GM21786 (cell line): Measurements from ENCODE around the gene GBP3.
"Not testable (repeated sequence)": the region's sequence is repeated elsewhere in the genome, so short reads cannot be mapped to it uniquely, and the experiment has no call there.

Source experiments
- ATAC-seq: cut with Tn5 transposase; IDR thresholded peaks from one replicate; pipeline ENCODE4 v1.9.1; 2021; ENCODE audit not compliant: unreplicated experiment

Gene GBP3, protein sequence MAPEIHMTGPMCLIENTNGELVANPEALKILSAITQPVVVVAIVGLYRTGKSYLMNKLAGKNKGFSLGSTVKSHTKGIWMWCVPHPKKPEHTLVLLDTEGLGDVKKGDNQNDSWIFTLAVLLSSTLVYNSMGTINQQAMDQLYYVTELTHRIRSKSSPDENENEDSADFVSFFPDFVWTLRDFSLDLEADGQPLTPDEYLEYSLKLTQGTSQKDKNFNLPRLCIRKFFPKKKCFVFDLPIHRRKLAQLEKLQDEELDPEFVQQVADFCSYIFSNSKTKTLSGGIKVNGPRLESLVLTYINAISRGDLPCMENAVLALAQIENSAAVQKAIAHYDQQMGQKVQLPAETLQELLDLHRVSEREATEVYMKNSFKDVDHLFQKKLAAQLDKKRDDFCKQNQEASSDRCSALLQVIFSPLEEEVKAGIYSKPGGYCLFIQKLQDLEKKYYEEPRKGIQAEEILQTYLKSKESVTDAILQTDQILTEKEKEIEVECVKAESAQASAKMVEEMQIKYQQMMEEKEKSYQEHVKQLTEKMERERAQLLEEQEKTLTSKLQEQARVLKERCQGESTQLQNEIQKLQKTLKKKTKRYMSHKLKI

DNA sequence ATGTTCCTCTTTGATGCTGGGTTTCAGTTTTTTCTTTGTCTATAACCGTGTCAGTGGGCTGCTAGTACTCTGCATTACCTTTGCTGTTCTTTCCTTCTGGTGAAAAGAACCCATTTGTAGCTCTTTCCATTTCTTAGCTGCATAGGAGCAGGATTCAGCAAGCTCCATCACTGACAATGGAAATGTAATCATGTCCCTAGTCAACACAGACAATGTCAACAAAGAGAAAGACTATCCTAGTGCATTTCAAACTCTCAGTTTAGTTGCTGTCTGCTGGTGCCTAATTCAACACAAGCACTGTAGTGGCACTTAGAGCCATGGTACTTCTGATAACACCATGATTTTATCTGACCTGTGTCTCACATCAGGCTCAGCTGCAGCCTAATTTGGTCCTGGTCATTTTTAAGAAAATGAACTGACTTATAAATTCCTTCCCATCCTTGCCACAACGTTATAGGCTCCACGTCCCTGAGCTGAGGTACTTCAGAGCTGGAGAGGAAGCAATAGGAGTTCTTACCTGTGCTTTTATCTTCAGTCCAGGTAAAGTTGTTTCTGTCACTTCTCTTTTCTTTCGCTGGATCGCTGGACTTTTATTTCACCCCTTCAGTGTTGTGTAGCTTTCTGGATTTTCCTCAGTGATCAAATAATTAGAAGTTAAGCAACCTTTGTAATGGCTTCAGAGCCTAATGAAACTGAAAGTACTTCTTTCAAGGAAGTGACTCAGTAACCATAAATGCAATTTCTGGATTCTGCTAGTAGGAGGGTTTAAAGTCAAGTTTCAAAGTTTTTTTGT, at the start of gene GBP3:
TSS of gene GBP3 (minus strand) at position 700 of the 793 bp plus-strand sequence. CDS start 2,145 bp downstream, outside the sequence.
- peak; percentile 83 for ATAC-seq

DNA sequence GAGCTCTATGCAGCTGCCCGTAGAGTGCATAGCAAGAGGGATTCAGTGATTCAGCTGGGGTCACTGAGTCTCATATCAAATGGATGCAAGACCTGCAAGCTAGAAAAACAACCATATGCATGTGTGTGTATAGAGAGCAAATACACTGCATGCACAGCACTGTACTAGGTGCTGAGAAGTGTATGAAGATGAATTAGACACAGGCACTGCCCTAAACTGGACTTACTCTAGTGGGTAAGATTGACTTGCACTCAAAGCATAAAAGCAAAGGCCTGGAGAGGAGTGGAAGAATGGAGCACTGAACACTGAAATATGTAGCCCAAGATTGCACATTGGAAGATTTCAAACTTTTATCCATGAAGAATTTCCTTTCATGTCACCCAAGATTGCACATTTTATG, 47.8 kb upstream of the GBP3 start:
- no peak for ATAC-seq

DNA sequence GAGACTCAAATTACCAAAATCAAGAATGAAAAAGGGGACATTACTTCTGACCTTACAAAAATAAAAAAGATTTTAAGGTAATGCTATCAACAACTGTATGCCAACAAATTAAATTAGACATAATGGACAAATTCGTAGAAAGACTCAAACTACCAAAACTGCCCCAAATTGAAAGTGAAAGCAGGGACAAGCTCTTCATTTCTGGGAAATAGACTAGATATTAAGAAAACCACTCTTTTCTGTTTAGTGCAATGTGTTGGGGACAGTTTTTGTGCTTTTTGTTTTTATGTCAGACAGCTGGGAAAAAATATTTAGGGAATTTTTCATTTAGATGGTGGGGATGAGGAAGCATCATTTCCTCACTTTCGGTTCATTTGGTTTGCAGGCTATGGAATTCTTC, 47.3 kb upstream of the GBP3 start:
- no peak for ATAC-seq

DNA sequence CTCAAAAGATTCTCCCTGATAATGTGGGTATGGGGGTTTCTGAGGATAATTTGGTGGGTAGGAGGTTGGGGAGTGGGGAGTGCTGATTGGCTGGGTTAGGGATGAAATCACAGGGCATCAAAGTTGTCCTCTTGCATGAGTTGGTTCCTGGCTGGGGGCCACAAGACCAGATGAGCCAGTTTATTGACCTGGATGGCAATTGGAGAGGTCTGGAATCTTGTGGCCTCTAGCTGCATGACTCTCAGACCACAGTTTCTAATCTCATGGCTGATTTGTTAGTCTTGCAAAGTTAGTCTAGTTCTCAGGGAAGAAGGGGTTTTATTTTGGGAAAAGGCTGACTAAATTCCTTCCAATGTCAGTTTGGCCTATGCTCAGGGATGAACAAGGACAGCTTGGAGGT, 45.6 kb upstream of the GBP3 start:
- no peak for ATAC-seq

DNA sequence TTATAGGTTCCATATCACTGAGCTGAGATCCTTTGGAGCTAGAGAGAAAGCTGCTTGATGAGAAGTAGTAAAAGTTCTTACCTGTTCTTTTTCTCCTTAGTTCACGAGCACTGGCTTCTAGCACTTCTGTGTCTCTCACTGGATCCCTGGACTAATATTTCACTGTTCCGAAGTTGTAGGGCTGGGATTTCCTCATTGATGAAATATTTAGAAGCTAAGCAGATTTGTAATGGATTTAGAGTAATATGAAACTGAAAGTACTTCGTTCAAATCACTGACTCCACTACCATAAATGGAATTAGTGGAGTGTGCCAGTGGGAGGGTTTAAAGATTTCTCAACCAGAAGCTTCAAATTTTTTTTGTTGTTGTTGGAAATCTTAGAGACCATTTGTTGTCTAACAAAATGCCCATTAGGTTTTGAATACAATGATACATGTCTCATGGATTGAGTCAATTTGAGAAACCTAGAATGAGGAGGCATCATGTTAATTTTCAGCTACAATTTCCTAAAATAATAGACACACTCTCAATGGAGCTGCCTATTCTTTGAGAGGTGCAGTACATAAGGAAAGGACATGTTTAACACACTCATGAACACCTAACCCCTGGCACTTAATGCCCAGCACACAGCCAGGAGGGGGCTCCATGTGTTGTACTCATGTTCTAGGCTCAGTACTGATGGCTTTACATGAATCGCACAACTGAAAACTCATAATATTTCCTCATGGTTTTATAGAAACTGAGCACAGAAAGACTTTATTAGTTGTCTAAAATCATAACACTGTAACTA, 42.6 kb upstream of the GBP3 start, which contains the start of gene GBP1:
TSS of gene GBP1 (minus strand) at position 130 of the 790 bp plus-strand sequence. CDS start 1,974 bp downstream, outside the sequence.
- ATAC-seq, result peak; percentile 64

DNA sequence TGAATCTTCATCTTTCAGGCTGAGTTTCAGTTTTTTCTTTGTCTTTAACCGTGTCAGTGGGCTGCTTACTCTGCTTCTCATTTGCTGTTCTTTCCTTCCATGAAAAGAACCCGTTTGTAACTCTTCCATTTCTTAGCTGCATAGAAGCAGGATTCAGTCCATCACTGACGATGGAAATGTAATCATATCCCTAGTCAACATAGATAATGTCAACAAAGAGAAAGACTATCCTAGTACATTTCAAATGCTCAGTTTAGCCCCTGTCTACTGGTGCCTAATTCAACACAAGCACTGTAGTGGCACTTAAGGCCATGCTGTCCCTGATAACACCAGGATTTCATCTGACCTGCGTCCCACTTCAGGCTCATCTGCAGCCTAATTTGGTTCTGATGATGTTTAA, 42.0 kb upstream of the GBP3 start:
- ATAC-seq, result peak; percentile 47

DNA sequence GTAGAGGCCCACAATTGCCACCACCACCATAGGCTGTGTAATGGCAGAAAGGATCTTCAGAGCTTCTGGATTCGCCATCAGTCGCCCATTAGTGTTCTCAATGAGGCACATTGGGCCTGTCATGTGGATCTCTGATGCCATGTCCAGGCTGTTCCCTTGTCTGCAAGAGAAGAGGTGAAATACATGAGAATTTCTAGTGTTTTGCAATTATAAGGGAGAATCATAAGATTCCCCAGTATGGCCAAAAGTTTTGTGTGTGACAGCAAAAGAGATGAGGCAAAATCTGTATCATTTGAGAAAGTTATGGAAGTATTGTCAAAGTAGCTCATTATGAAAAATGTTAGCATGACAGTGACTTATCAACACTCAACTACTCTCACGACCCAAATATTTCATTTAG, 40.4 kb upstream of the GBP3 start:
- ATAC-seq, result no peak

DNA sequence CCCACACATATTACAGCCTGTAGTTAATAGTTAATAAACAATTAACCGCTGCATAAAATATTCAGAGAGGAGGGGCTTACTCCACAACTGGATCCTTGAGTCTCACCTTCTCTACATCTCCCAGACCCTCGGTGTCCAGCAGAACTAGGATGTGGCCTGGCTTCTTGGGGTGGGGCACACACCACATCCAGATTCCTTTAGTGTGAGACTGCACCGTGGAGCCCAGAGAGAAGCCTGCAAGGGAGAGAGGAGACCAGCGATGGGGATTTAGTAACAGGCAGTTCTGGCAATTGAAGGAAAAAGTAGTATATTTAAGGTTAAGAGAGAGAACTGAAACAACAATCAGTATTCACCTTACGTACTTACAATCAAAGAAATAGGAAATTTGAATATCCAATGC, 37.4 kb upstream of the GBP3 start:
- no peak for ATAC-seq

DNA sequence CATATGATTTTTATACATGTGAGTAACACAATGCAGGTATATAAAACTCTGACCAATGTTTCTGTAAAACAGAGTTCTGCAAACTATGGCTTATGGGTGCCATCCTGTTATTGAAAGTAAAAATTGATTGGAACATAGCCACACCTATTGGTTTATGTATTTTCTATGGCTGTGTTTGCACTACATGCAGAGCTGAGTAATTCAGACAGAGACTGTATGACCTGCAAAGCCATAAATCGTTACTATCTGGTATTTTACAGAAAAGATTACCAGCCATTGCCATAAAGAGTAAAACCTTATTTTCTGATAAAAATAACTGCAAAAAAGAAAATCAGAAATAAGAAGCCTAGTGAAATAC, 29.3 kb upstream of the GBP3 start:
- ATAC-seq, result no peak

DNA sequence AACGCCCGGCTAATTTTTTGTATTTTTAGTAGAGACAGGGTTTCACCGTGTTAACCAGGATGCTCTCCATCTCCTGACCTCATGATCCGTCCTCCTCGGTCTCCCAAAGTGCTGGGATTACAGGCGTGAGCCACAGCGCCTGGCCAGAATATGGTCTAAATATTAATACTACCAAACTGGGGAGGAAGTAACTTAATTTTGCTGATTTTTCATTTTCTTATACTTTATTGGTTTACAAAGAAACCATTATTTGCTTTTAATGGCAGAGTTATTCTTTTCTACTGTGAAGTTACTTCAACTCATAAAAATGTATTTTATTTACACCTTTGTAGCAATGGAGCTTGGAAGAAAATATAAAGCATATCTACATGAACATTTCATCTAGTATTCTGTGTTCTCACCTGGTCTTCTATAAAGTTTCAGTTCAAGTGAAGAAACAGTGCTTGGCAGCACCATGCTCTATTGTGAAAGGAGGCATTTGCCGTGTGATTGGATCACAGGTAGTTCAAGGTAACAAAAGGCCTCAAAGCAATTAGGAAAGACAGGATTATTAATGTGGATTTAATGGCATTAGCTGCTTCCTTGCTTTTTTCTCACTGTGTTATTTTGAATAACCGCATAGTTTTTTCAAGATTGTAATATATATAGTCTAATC, 28.8 kb upstream of the GBP3 start:
- ATAC-seq, result no peak

DNA sequence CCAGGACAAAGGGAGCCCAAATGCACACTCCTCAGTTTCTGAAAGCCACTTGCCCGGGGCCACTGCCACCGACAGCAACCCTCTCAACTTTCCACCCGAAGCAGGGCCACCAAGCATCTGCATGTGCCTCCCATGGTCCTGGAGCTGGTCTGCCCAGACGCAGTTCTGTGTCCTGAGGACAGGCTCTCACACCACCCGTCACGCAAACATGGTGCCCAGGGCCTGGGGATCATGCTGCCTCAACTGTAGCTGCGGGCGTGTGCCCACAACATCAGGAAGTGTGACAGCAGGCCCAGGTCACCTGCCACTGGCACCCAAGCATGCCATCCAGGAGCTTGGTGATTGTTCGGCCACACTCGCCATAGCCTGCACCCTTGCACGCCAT, 28.0 kb upstream of the GBP3 start:
- ATAC-seq, result no peak

DNA sequence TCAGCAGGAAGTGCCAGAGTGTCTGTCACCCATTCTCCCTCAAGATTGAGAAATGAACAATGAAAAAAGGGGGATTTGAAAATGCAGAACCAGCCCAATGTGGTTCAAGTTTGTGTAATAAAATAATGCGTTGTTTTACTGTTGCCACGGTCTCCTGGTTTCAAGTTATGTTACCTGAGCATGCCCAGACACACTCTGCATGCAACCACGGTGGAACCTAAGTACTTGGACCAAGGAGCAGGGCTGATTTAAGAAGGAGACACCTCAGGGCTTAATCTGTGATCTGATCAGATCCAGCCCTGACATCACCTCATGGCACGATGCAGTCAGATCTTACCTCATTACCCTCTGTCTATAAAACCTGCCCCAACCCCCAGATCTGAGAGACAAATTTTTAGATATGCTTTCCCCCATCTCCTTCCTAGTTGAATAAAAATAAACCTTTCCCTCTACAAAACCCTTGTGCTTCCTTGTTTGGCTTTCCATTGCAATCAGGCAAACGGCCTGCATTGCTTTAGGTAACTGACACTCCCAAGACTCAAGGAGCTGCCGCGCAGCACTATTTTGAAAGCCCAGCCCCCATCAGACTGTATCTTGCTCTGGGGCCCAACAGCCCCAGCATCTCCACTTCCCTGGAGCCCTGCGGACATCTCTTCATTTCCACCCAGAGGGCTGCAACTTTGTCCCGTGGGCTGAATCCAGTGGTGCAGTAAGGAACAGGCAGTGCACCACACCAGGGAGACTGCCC, 27.4 kb upstream of the GBP3 start:
- not testable (repeated sequence) for ATAC-seq

DNA sequence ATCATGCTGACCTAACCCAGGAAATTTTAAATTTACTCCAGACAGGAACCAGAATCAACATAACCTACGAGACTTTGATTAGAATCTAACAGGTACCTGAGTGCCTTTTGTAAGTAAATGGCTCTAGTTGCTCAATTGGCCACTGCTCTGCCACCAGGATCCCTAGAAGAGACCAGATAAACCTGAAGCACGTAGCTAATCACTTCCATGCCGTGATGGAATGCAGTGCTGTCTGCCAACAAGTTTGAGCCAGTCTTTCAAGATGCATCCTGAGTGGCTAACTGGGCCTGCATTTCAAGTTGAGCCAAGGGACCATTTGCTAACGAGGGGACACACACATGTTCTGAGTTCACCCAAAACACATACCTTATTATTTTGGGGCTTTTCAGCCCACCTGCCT, 26.5 kb upstream of the GBP3 start:
- ATAC-seq, result not testable (repeated sequence)

DNA sequence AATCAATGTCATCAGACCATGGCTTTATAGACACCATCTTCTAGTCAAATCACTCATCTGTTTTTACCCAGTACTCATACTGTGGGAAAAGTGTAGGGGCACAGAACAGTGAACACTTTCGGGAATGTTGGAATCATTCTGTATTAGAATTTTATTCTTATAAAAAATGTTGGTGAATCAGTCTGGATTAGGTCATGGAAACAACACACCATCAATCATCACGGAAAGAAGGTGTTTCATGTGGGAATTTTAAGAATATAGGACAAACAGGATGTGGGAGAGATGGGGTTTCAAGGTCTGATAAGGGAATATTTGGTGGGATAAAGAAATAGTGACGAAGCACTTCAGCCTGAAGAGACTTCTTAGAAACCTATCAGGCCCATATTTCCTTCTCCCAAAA, 25.1 kb upstream of the GBP3 start:
- ATAC-seq, result no peak

DNA sequence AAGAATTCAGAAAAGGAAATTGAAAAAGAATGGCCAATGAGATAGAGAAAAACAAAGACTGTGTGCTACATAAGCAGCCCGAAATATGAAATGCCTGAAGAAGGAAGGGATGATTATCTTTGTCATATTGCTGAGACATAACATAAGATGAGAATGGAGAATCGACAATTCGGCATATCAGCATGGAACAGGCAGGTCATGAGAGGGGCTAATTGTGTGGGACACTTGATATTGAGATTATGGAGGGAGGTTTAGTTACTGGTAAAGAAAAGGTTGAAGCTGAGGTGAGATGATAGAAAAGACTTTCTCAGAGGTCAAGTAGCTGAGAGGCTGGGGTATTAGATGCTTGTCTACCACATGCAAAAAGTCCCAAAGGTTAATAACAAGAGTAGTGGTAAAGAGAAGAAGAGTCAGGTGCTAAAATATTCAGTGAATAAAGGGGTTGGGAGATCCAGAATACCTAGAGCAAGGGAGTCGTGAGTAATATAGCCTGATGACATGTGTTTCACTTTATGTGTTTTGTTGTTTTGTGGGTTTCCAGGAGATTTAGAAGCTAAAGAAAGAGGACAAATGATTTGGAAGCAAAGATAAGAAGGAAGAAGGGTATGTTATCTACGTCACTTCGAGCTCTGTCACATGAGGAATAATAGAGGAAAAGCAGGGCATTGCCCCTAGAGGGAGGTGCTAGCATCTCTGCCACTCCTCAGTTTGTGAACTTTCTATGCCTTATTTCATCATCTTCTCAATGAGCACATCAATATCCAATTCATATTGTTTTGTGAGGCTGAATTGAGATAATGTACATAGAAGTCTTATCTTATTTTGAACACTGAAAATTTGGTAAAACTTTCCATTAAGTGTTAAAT, 23.9 kb upstream of the GBP3 start:
- peak; percentile 67 for ATAC-seq

DNA sequence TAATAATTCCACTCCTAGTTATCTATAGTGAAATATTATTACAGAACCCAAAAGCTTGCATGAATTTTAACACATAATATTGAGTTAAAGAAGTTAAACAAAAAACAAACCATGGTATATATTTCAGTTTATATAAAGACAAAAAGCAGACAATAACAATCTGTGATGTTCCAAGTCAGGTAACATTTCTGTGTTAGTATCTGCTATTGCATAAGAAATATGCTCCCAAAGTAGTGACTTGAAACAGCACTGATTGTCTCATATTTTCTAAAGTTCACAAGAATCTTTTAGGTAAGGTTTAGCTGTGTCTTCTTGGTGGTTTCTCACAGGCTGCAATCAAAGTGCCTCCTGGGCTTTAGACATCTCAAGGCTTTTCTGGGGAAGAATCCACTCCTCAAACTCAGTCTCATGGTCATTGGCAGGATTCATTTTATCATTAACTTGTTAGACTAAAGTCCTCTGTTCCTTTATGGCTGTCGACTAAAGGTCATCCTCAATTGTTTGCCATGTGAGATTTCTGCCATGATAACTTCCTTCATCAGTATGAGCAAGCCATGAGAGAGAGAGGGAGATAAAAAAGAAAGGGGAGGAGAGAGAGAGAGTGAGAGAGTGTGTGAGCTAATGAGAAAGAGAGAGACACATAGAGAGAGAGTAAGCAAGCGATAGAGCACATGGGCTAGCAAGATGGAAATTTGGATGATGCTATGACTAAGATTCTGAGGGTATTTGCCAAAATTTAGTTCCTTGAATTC, 22.5 kb upstream of the GBP3 start:
- no peak for ATAC-seq

DNA sequence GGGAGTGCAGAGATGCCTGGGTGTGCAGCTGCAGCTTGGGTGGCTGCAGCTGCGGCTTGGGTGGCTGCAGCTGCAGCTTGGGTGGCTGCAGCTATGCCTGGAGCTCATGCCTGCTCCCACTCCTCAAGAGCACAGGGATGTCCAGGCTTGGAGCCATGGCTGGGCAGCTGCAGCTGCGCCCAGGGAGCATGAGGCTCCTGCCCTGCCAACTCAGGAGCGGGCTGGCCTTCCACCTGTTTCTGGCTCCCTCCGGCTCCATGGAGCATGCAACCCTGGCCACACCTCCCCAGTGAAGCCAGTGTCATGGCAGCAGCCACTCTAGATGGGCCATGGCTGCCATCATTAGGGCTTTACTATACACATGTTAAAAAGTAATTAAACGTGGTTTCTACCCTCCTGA, 21.3 kb upstream of the GBP3 start:
- ATAC-seq, result no peak

DNA sequence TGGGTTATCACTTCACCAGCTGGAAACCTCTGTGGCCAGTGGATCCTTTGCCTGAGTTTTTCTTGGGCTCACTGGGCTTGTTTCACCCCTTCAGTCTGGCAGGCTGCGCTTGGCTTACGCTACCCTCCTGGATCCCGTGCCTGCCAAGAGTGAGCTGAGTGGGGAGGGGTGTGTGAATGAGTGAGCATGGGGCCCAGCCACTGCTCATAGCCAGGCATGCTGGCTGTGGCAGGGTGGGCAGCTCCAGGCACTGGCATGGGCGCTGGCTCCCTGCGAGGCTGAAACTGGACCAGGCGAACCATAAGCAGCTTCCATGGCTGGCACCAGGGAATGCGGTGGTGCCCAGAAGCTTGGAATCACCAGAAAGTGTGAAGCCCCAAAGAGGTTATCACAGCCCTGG, 19.8 kb upstream of the GBP3 start:
- ATAC-seq, result no peak
